H9 (cell line): ENCODE data around the gene TRABD2B. TPM values are rescaled to one million over a fixed set of nuclear protein-coding genes. Genes with fewer than 3 reads are reported as not detected.

Experiments
- DNase-seq: peaks from one replicate; pipeline ENCODE4 v3.0.0-alpha.2; 2017
- H2AFZ ChIP-seq: one replicate; pipeline ENCODE4 v1.6.1; 2013; ENCODE audit warnings: mild to moderate bottlenecking, low read length, control low read depth, moderate library complexity
- H2AK5ac ChIP-seq: 2 replicates; pipeline ENCODE4 v1.6.1; 2013; ENCODE audit warnings: low read length, control low read depth, mixed read lengths; ENCODE audit not compliant: insufficient read length
- H2BK120ac ChIP-seq: one replicate; pipeline ENCODE4 v1.6.1; 2013; ENCODE audit warnings: low read depth, mild to moderate bottlenecking, low read length, control low read depth, inconsistent platforms; ENCODE audit not compliant: poor library complexity, severe bottlenecking
- H2BK12ac ChIP-seq: 2 replicates; pipeline ENCODE4 v1.6.1; 2013; ENCODE audit warnings: low read length, control low read depth, mixed read lengths, low read depth; ENCODE audit not compliant: insufficient read length
- H2BK15ac ChIP-seq: 2 replicates; pipeline ENCODE4 v1.6.1; 2013; ENCODE audit warnings: low read depth, low read length, control low read depth
- H2BK20ac ChIP-seq: one replicate; pipeline ENCODE4 v1.6.1; 2013; ENCODE audit warnings: low read depth, mild to moderate bottlenecking, low read length, control low read depth, inconsistent platforms; ENCODE audit not compliant: poor library complexity, severe bottlenecking
- H2BK5ac ChIP-seq: 2 replicates; pipeline ENCODE4 v1.6.1; 2013; ENCODE audit warnings: low read length, control low read depth, mixed read lengths; ENCODE audit not compliant: insufficient read length
- H3K14ac ChIP-seq: 2 replicates; pipeline ENCODE4 v1.6.1; 2013; ENCODE audit warnings: low read length, control low read depth; ENCODE audit not compliant: insufficient read depth
- H3K18ac ChIP-seq: 2 replicates; pipeline ENCODE4 v1.6.1; 2013; ENCODE audit warnings: low read depth, mild to moderate bottlenecking, mixed read lengths, low read length, control low read depth; ENCODE audit not compliant: insufficient read length
- H3K23ac ChIP-seq: 2 replicates; pipeline ENCODE4 v1.6.1; 2013; ENCODE audit warnings: low read length, control low read depth, mixed read lengths, low read depth; ENCODE audit not compliant: insufficient read length
- H3K23me2 ChIP-seq: 2 replicates; pipeline ENCODE4 v1.6.1; 2013; ENCODE audit warnings: low read depth, mild to moderate bottlenecking, mixed read lengths, low read length, control low read depth; ENCODE audit not compliant: insufficient read length, poor library complexity, severe bottlenecking
- H3K27ac ChIP-seq: 2 replicates; pipeline ENCODE4 v1.5.1; 2013; ENCODE audit warnings: low read length, control low read depth, mixed read lengths, low read depth; ENCODE audit not compliant: insufficient read length
- H3K27me3 ChIP-seq: 2 replicates; pipeline ENCODE4 v1.6.1; 2013; ENCODE audit warnings: low read length, control low read depth, inconsistent platforms; ENCODE audit not compliant: insufficient read depth
- H3K4ac ChIP-seq: 2 replicates; pipeline ENCODE4 v1.6.1; 2013; ENCODE audit warnings: low read depth, mild to moderate bottlenecking, control low read depth, inconsistent platforms, low read length, moderate library complexity
- H3K4me1 ChIP-seq: 2 replicates; pipeline ENCODE4 v1.6.1; 2013; ENCODE audit warnings: low read length, control low read depth, inconsistent platforms; ENCODE audit not compliant: insufficient read depth
- H3K4me2 ChIP-seq: 2 replicates; pipeline ENCODE4 v1.6.1; 2013; ENCODE audit warnings: low read length, control low read depth, mixed read lengths; ENCODE audit not compliant: insufficient read length, insufficient read depth
- H3K56ac ChIP-seq: 2 replicates; pipeline ENCODE4 v1.6.1; 2013; ENCODE audit warnings: low read depth, mild to moderate bottlenecking, mixed read lengths, low read length, control low read depth; ENCODE audit not compliant: insufficient read length
- H3K79me1 ChIP-seq: 2 replicates; pipeline ENCODE4 v1.6.1; 2013; ENCODE audit warnings: low read depth, mild to moderate bottlenecking, moderate library complexity, low read length, control low read depth, inconsistent platforms; ENCODE audit not compliant: insufficient read depth, poor library complexity, severe bottlenecking
- H3K79me2 ChIP-seq: 2 replicates; pipeline ENCODE4 v1.6.1; 2013; ENCODE audit warnings: low read length, control low read depth, inconsistent platforms; ENCODE audit not compliant: insufficient read depth
- H3K9ac ChIP-seq: 2 replicates; pipeline ENCODE4 v1.6.1; 2013; ENCODE audit warnings: low read length, control low read depth, mixed read lengths; ENCODE audit not compliant: insufficient read length; ENCODE audit errors: extremely low read depth
- H3K9me3 ChIP-seq: one replicate; pipeline ENCODE4 v1.6.1; 2013; ENCODE audit warnings: low read depth, low read length, inconsistent platforms; ENCODE audit not compliant: control insufficient read depth
- H3T11ph ChIP-seq: one replicate; pipeline ENCODE4 v1.6.1; 2013; ENCODE audit warnings: mild to moderate bottlenecking, low read length, control low read depth, inconsistent platforms
- H4K20me1 ChIP-seq: one replicate; pipeline ENCODE4 v1.6.1; 2013; ENCODE audit not compliant: control insufficient read depth, insufficient read length, insufficient read depth
- H4K5ac ChIP-seq: 2 replicates; pipeline ENCODE4 v1.6.1; 2013; ENCODE audit warnings: low read depth, mild to moderate bottlenecking, mixed read lengths, low read length, control low read depth; ENCODE audit not compliant: insufficient read length
- H4K8ac ChIP-seq: replicated peaks from 2 replicates; pipeline ENCODE4 v1.6.1; 2013; ENCODE audit warnings: low read length, control low read depth, mixed read lengths, low read depth; ENCODE audit not compliant: insufficient read length
- H4K91ac ChIP-seq: 2 replicates; pipeline ENCODE4 v1.6.1; 2013; ENCODE audit warnings: low read depth, mild to moderate bottlenecking, moderate library complexity, mixed read lengths, low read length, control low read depth; ENCODE audit not compliant: insufficient read length
- H3K27ac Mint-ChIP-seq, 3 experiments: 2 replicates in 2 of 3; 3 replicates in 1 of 3; pipeline ENCODE4 v1.8.0; 2020 to 2021; ENCODE audit warnings: mixed read lengths in 3 of 3, mild to moderate bottlenecking in 1 of 3, moderate library complexity in 1 of 3
- H3K27me3 Mint-ChIP-seq: 2 replicates; pipeline ENCODE4 v1.8.0; 2021; ENCODE audit warnings: low read depth, mild to moderate bottlenecking, moderate library complexity, mixed read lengths
- H3K36me3 Mint-ChIP-seq, 3 experiments: 2 replicates in 2 of 3; 3 replicates in 1 of 3; pipeline ENCODE4 v1.8.0; 2020 to 2021; ENCODE audit warnings: low read depth in 3 of 3, mixed read lengths in 3 of 3; ENCODE audit not compliant: insufficient read depth in 1 of 3
- H3K4me1 Mint-ChIP-seq, 2 experiments: 2 replicates each; pipeline ENCODE4 v1.8.0; 2020; ENCODE audit warnings: mixed read lengths in 2 of 2
- H3K4me3 Mint-ChIP-seq, 2 experiments: 2 replicates in 1 of 2; 3 replicates in 1 of 2; pipeline ENCODE4 v1.8.0; 2020 to 2021; ENCODE audit warnings: mild to moderate bottlenecking in 2 of 2, mixed read lengths in 2 of 2, moderate library complexity in 1 of 2
- H3K9me3 Mint-ChIP-seq, 2 experiments: 2 replicates in 1 of 2; 3 replicates in 1 of 2; pipeline ENCODE4 v1.8.0; 2020; ENCODE audit warnings: mild to moderate bottlenecking in 2 of 2, mixed read lengths in 2 of 2, moderate library complexity in 1 of 2
- WGBS: extraction: QIAGEN DNeasy Blood & Tissue Kit; methylation state at CpG from one replicate; pipeline ENCODE4 v1.1.7; 2013; ENCODE audit warnings: missing lambda C conversion rate, low lambda C conversion rate, mixed read lengths; ENCODE audit not compliant: insufficient read length; ENCODE audit errors: extremely low coverage; 5-methylcytosine and 5-hydroxymethylcytosine counted together
- total RNA-seq: library from RNA; stranded (reverse); gene quantifications from 2 replicates; pipeline ENCODE4 v1.2.1, GENCODE V29; 2021
- TF ChIP-seq, protein P1 (sequence below): fragments of 200-600 bp; sonication (generic); conservative IDR thresholded peaks from 3 replicates; pipeline ENCODE4 v1.8.0; 2021; ENCODE audit warnings: antibody characterized with exemption, mild to moderate bottlenecking

The TRABD2B gene
- total RNA-seq, 1 experiment from 2014 or later = 2.3 TPM

DNA sequence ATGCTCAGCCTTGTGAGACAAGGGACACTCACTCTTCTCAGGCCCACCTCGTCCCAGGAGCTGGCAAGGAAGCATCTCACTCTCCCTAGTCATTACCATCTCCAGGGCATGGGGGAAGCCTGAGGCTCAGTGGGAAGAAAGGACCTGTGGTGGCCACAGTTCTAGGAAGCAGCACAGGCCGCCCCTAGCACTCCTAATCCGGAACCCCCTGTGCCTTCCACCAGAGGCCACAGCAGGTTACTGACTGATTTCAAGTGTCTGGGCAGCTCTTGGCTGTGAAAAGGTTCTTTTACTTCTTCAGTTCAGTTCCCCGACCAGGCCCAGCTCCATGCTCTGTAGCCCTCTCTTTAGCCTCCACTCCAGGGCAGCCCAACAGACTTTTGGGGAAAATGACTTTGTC lies 84.4 kb downstream of the TRABD2B start:
- no peaks in the 10 kb centered on the region for H3K36me3 Mint-ChIP-seq

More for the DNA sequence above, 84.4 kb downstream of the TRABD2B start:
- Mint-ChIP-seq H3K4me1 (peaks cover 20 to 25% of the 10 kb centered on the region in 2 experiments), H3K9me3 (no peaks in the 10 kb centered on the region; a peak in 1 of 5 replicates), H3K27ac (no peak overlapping the region), H3K27me3 (no peaks in the 10 kb centered on the region), H3K4me3 (no peak overlapping the region)
- WGBS = no CpG with 5 or more reads among the region's 4 CpGs
- Histone ChIP-seq H2BK120ac (no peak overlapping the region), H2BK15ac (no peak overlapping the region), H4K8ac (no peak overlapping the region), H3K18ac (no peak overlapping the region), H3K27ac (no peak overlapping the region), H4K5ac (no peak overlapping the region), H3K23me2 (no peaks in the 10 kb centered on the region), H2BK5ac (no peak overlapping the region), H3K14ac (no peak overlapping the region), H2BK12ac (no peak overlapping the region), H4K20me1 (no peaks in the 10 kb centered on the region), H3K4me1 (no peaks in the 10 kb centered on the region; the same call in 1 of the 2 replicates), H2AFZ (no peak overlapping the region), H3K4me2 (no peak overlapping the region), H3K9ac (no peak overlapping the region), H2AK5ac (no peak overlapping the region), H3K27me3 (no peaks in the 10 kb centered on the region), H3T11ph (no peak overlapping the region), H4K91ac (no peak overlapping the region), H2BK20ac (no peak overlapping the region), H3K4ac (no peak overlapping the region), H3K23ac (no peak overlapping the region), H3K9me3 (no peaks in the 10 kb centered on the region), H3K79me2 (no peaks in the 10 kb centered on the region), H3K56ac (no peak overlapping the region), H3K79me1 (no peaks in the 10 kb centered on the region)
- no peak for DNase-seq
- TF ChIP-seq, protein P1, sequence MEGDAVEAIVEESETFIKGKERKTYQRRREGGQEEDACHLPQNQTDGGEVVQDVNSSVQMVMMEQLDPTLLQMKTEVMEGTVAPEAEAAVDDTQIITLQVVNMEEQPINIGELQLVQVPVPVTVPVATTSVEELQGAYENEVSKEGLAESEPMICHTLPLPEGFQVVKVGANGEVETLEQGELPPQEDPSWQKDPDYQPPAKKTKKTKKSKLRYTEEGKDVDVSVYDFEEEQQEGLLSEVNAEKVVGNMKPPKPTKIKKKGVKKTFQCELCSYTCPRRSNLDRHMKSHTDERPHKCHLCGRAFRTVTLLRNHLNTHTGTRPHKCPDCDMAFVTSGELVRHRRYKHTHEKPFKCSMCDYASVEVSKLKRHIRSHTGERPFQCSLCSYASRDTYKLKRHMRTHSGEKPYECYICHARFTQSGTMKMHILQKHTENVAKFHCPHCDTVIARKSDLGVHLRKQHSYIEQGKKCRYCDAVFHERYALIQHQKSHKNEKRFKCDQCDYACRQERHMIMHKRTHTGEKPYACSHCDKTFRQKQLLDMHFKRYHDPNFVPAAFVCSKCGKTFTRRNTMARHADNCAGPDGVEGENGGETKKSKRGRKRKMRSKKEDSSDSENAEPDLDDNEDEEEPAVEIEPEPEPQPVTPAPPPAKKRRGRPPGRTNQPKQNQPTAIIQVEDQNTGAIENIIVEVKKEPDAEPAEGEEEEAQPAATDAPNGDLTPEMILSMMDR = no peak
